ENCODE results near the gene STAC3. TPM values are rescaled to one million over a fixed set of nuclear protein-coding genes. Genes with fewer than 3 reads are reported as not detected.

STAC3 gene
- total RNA-seq, 1 donor from 2014 or later: 310 TPM

Small RNA genes within 50 kb of the gene (small RNA-seq; reads per million reads assigned to genes)
- 0.05 reads per million for gene MIR1228 (ENCODE audit: low replicate concordance)

Other genes starting within 250 kb of the STAC3 start
- gene ZBTB39, start 244.6 kb downstream of the STAC3 start, total RNA-seq: 6.4 TPM
- not detected for gene TAC3, start 234.7 kb downstream of the STAC3 start, total RNA-seq
- not detected for gene MYO1A, start 201.1 kb downstream of the STAC3 start, total RNA-seq
- gene NEMP1, start 172.4 kb downstream of the STAC3 start, total RNA-seq: 16.5 TPM
- gene NAB2, start 162.1 kb downstream of the STAC3 start, total RNA-seq: 44.5 TPM
- 59.1 TPM for gene STAT6, start 139.8 kb downstream of the STAC3 start, total RNA-seq
- 221 TPM for gene LRP1, start 122.7 kb downstream of the STAC3 start, total RNA-seq
- gene LRP1-AS, start 103.6 kb downstream of the STAC3 start, total RNA-seq: not detected
- gene NXPH4, start 34.4 kb downstream of the STAC3 start, total RNA-seq: 1.3 TPM
- 70.1 TPM for gene SHMT2, start 21.5 kb downstream of the STAC3 start, total RNA-seq
- 40.0 TPM for gene R3HDM2, start 179.9 kb upstream of the STAC3 start, total RNA-seq
- not detected for gene INHBC, start 183.6 kb upstream of the STAC3 start, total RNA-seq
- gene INHBE, start 204.1 kb upstream of the STAC3 start, total RNA-seq: not detected
- gene GLI1, start 208.6 kb upstream of the STAC3 start, total RNA-seq: 5.6 TPM
- gene ARHGAP9, start 228.7 kb upstream of the STAC3 start, total RNA-seq: 2.5 TPM
- 72.3 TPM for gene MARS1, start 236.9 kb upstream of the STAC3 start, total RNA-seq